Right lobe of liver (tissue), 6 donors: ENCODE data around the gene IP6K3. TPM values are rescaled to one million over a fixed set of nuclear protein-coding genes. Genes with fewer than 3 reads are reported as not detected.

Experiments
- ATAC-seq, 4 donors: fragments of 200-7000 bp; cut with Tn5 transposase; one replicate each; pipeline ENCODE4 v1.9.1; 2020; ENCODE audit warnings: mild to moderate bottlenecking in 4 of 4, moderate library complexity in 4 of 4
- DNase-seq, 3 donors: peaks; one replicate each; pipeline ENCODE4 v3.0.0-alpha.2; 2020
- H3K27ac ChIP-seq, 3 donors: fragments of 200-600 bp; one replicate each; pipeline ENCODE4 v1.8.0; 2022
- H3K27me3 ChIP-seq, 2 donors: fragments of 200-600 bp; one replicate each; pipeline ENCODE4 v1.8.0; 2022
- H3K36me3 ChIP-seq, 4 donors: fragments of 200-600 bp; sonication (generic) in 1 of 4; one replicate each; pipeline versions ENCODE4 v1.5.1 to v1.8.0; 2017 to 2022; ENCODE audit warnings: control low read depth in 1 of 4
- H3K4me1 ChIP-seq, 4 donors: fragments of 200-600 bp; sonication (generic) in 1 of 4; one replicate each; pipeline versions ENCODE4 v1.5.1 to v1.8.0; 2017 to 2022; ENCODE audit warnings: control low read depth in 1 of 4
- H3K4me3 ChIP-seq, 3 donors: fragments of 200-600 bp; one replicate each; pipeline ENCODE4 v1.8.0; 2022
- H3K9me3 ChIP-seq, 4 donors: fragments of 200-600 bp; sonication (generic) in 1 of 4; one replicate each; pipeline versions ENCODE4 v1.5.1 to v1.8.0; 2017 to 2022; ENCODE audit warnings: control low read depth in 1 of 4
- POLR2A ChIP-seq: fragments of 450-650 bp; IDR thresholded peaks from one replicate; pipeline ENCODE4 v1.6.1; 2017; ENCODE audit warnings: antibody characterized with exemption, mild to moderate bottlenecking
- WGBS: methylation state at CpG from one replicate; pipeline ENCODE4 v1.1.6; 2018; ENCODE audit warnings: low coverage, low lambda C conversion rate; ENCODE audit not compliant: insufficient coverage; ENCODE audit errors: missing lambda C conversion rate; 5-methylcytosine and 5-hydroxymethylcytosine counted together
- intact Hi-C, 2 donors: fragments of 100-400 bp; cut with DNase I; formaldehyde crosslinking; loops; one replicate each; pipeline versions ENCODE4 v1.11.2 to v1.14.1; 2022
- total RNA-seq, 6 experiments: library from RNA; depleted of rRNA in 2 of 6; stranded (reverse); fragments of >200 nt in 2 of 6; fragmentation: NEBNext Ultra II Directional in 3 of 6; extraction: Animal tissue kit (Norgen Biotek cat#: 25700) in 3 of 6; gene quantifications; one replicate each; pipeline versions ENCODE4 v1.1.0 to v1.2.4, GENCODE V29; 2016 to 2023
- TF ChIP-seq, protein P1 (sequence below), 4 donors: fragments of 200-600 bp in 3 of 4; fragments of 450-650 bp in 1 of 4; IDR thresholded peaks; one replicate each; pipeline versions ENCODE4 v1.5.1 to v1.8.0; 2016 to 2022; ENCODE audit warnings: antibody characterized with exemption in 4 of 4, mild to moderate bottlenecking in 2 of 4
- donor health status: DM: no; HTN: yes; CAD: no.
- donor health status: DM: no; HTN: no; CAD: no.
- donor health status: DM: no; HTN: no; CAD: no.
- donor health status: DM: no; HTN: yes; CAD: no.
- donor health status: DM: no; HTN: yes; CAD: no.

Gene IP6K3
- total RNA-seq, 6 experiments from 2014 or later = 4.8 to 28.0 (median 9.7) TPM

DNA sequence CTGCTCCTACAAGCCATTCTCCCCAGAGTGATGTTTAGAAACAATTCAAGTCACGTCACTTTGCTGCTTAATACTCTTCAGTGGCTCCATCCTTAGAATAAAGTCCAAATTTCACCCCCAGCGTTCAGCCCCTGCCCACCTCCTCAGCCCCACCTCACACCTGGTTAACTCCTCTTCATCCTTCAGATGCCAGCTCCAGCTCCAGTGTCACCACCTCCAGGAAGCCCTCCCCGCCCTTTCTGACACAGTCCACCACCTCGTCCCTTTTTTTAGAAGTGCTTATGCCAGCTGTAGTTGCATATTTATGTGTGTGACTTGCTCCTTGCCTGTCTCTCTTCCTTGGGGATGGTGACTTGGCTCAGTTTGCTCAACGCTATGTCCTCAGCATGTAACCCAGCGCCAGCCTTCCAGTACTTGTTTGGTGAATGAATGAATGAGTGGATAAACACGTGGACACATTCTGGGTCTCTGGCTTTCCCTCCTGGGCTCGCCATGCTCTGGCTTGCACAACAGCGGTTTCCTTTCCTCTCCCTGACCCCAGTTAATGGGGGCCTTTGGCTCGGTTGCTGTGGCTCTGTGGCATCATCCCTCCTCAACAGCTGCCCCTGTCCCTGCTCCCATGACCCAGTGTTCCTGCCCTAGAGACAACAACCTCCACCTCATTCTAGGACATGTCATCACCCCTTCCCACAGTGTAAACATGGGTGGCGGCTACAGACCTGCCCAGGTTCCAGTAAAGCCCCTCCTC is 3.7 kb upstream of the IP6K3 start:
- intact Hi-C loops = no loop called here
- H3K27ac ChIP-seq = peak overlapping the region in 1 of 3 donors; percentile 53
- TF ChIP-seq, protein P1, sequence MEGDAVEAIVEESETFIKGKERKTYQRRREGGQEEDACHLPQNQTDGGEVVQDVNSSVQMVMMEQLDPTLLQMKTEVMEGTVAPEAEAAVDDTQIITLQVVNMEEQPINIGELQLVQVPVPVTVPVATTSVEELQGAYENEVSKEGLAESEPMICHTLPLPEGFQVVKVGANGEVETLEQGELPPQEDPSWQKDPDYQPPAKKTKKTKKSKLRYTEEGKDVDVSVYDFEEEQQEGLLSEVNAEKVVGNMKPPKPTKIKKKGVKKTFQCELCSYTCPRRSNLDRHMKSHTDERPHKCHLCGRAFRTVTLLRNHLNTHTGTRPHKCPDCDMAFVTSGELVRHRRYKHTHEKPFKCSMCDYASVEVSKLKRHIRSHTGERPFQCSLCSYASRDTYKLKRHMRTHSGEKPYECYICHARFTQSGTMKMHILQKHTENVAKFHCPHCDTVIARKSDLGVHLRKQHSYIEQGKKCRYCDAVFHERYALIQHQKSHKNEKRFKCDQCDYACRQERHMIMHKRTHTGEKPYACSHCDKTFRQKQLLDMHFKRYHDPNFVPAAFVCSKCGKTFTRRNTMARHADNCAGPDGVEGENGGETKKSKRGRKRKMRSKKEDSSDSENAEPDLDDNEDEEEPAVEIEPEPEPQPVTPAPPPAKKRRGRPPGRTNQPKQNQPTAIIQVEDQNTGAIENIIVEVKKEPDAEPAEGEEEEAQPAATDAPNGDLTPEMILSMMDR (IDR thresholded peaks at IDR 0.05) = no peak
- no peak for TF ChIP-seq POLR2A
- no peaks in the 10 kb centered on the region for H3K9me3 ChIP-seq
- ATAC-seq (peak; percentile 56 to 75 (median 62)), DNase-seq (peak; percentile 65 to 83 (median 71))
- no peaks in the 10 kb centered on the region for H3K27me3 ChIP-seq
- no peak overlapping the region for H3K4me3 ChIP-seq
- no peaks in the 10 kb centered on the region for H3K36me3 ChIP-seq
- 25% methylated on average over 8 of the region's 11 CpGs for WGBS
- peaks cover 0 to 30% (median 5%) of the 10 kb centered on the region in 4 donors for H3K4me1 ChIP-seq

DNA sequence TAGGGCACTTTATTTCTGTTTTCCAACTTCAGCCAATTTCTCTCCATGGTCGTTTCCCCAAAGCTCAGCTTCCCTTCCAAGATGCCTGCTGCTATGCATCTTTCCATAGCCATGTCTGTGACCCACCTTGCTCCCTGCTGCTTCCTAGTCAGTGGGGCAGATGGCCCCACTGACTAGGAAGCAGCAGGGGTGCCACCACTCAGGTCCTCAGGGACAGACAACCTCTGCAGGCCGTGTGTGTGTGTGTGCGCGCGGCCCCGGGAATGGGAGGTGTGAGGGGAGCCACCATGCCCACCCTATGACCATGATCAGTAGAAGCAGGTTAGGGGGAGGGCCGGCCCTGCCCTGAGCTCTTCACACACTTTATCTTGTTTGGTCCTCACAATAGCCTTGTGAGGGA is 2.7 kb upstream of the IP6K3 start:
- H3K9me3 ChIP-seq = no peaks in the 10 kb centered on the region
- intact Hi-C loops = no loop called here
- TF ChIP-seq POLR2A = no peak
- TF ChIP-seq, protein P1 (IDR thresholded peaks at IDR 0.05) = no peak
- H3K4me3 ChIP-seq = no peak overlapping the region
- H3K27me3 ChIP-seq = no peaks in the 10 kb centered on the region
- DNase-seq = no peak
- H3K4me1 ChIP-seq = peaks cover 0 to 40% (median 10%) of the 10 kb centered on the region in 4 donors
- ATAC-seq = no peak
- 50% methylated on average over 1 of the region's 7 CpGs for WGBS
- H3K27ac ChIP-seq = no peak overlapping the region
- H3K36me3 ChIP-seq = no peaks in the 10 kb centered on the region

DNA sequence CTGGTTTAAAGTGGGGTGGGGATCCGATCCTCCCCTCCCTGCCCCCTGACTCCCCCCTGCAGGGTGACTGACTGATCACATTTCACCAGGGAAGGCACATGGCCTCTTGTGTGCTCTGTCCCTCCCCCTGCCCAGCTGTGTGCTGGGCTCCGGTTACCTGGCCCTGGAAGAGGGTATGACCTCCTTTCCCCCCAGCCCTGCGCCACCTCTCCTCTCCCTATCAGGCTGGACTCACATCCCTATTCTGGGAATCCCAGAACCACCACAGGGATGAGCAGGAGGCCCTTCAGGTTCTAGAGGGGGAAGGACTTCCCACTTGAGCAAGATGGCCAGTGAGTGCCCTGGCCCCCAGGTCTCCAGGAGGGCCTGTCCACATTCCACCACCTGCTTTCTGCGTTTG is 2.1 kb upstream of the IP6K3 start:
- Histone ChIP-seq H3K36me3 (no peaks in the 10 kb centered on the region), H3K9me3 (no peaks in the 10 kb centered on the region), H3K27me3 (no peaks in the 10 kb centered on the region), H3K27ac (no peak overlapping the region), H3K4me3 (no peak overlapping the region), H3K4me1 (peaks cover 0 to 45% (median 12%) of the 10 kb centered on the region in 4 donors)
- DNase-seq = no peak
- intact Hi-C loops = no loop called here
- no peak for ATAC-seq
- TF ChIP-seq POLR2A = no peak
- TF ChIP-seq, protein P1 (IDR thresholded peaks at IDR 0.05) = no peak
- WGBS = 69% methylated on average over 2 of the region's 4 CpGs

DNA sequence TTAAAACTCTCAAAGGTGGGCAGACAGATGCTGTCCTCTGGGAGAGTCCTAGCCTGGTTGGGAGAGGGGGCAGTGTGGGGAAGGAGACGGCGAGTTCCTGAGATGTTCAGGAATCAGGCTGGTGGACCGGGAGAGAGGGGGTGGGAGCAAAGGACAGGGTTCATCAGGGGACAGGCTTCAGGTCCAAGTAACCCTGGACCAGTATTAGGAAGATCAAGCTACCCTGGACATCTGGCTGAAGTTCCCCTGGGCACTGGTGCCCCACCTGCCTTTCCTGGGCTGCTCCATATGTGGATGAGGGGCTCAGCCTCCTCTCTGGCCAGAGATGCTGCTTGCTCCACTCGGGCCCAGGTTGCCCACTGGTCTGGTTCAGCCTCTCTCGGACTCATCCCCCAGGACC is 1.1 kb upstream of the IP6K3 start:
- Histone ChIP-seq H3K9me3 (no peaks in the 10 kb centered on the region), H3K4me3 (no peak overlapping the region), H3K27ac (no peak overlapping the region), H3K27me3 (no peaks in the 10 kb centered on the region), H3K4me1 (peaks cover 0 to 53% (median 14%) of the 10 kb centered on the region in 4 donors), H3K36me3 (no peaks in the 10 kb centered on the region)
- DNase-seq = no peak
- TF ChIP-seq, protein P1 (IDR thresholded peaks at IDR 0.05) = no peak
- no peak for TF ChIP-seq POLR2A
- no CpG with 5 or more reads among the region's 5 CpGs for WGBS
- ATAC-seq = no peak
- intact Hi-C loops = no loop called here
